A673 (cell line): Measurements from ENCODE around the gene LRRC55.

Experiments
- EZH2 ChIP-seq: fragments of 200-600 bp; sonication (generic); IDR thresholded peaks from 2 replicates; pipeline ENCODE4 v1.6.1; 2017; ENCODE audit warnings: borderline replicate concordance, low read depth, mild to moderate bottlenecking, mixed read lengths, antibody characterized with exemption, low read length; ENCODE audit not compliant: poor library complexity, severe bottlenecking
- TF ChIP-seq, protein P1 (sequence below): fragments of 300-800, 200-600 bp; sonication (generic); conservative IDR thresholded peaks from 2 replicates; pipeline ENCODE4 v1.5.1; 2017; ENCODE audit warnings: low read depth, mild to moderate bottlenecking, antibody characterized with exemption, low read length, moderate library complexity, mixed read lengths

DNA sequence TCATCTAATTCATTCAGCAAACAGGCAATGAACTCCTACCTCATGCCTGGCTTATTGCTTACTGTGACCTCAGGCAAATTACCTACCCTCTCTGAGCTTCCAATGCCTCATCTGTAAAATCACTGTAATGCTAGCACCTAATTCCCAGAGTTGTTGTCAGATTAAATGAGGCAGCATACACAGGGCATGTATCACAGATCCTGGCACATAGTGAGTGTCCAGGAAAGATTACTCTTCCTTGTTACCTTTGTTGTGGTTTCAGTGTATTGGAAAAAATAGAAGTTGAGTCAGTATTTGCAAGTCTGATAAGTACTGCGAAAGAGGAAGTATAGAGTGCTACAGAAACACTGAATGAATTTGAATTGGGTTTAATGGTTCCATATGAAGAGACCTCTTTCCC is 26.4 kb upstream of the LRRC55 start:
- TF ChIP-seq, protein P1, sequence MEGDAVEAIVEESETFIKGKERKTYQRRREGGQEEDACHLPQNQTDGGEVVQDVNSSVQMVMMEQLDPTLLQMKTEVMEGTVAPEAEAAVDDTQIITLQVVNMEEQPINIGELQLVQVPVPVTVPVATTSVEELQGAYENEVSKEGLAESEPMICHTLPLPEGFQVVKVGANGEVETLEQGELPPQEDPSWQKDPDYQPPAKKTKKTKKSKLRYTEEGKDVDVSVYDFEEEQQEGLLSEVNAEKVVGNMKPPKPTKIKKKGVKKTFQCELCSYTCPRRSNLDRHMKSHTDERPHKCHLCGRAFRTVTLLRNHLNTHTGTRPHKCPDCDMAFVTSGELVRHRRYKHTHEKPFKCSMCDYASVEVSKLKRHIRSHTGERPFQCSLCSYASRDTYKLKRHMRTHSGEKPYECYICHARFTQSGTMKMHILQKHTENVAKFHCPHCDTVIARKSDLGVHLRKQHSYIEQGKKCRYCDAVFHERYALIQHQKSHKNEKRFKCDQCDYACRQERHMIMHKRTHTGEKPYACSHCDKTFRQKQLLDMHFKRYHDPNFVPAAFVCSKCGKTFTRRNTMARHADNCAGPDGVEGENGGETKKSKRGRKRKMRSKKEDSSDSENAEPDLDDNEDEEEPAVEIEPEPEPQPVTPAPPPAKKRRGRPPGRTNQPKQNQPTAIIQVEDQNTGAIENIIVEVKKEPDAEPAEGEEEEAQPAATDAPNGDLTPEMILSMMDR, result no peak
- no peak for TF ChIP-seq EZH2
